Occipital lobe (tissue), 2 donors: ENCODE results near the gene DLG2. TPM values are rescaled to one million over a fixed set of nuclear protein-coding genes. Genes with fewer than 3 reads are reported as not detected.

Experiments
- DNase-seq: peaks from one replicate; lab custom pipeline; 2025; lab: John Stamatoyannopoulos, UW
- total RNA-seq: library from RNA; depleted of rRNA; stranded (reverse); fragments of >200 nt; gene quantifications from one replicate; pipeline ENCODE4 v1.2.3, GENCODE V29; 2014

The DLG2 gene
- total RNA-seq, 1 donor from 2014 or later, result 353 TPM

- DNase-seq, result no peak
These were observed 1681.2 kb downstream of the DLG2 start for GRCh38 chr11:83945976-83946375.

GRCh38 chr11:83941050-83941449 lies 1686.1 kb downstream of the DLG2 start:
- DNase-seq, result no peak

- no peak for DNase-seq
These were observed 1689.0 kb downstream of the DLG2 start for GRCh38 chr11:83938148-83938547.

- DNase-seq, result no peak
These were observed 1694.1 kb downstream of the DLG2 start for GRCh38 chr11:83933008-83933407.

- no peak for DNase-seq
These were observed 1699.7 kb downstream of the DLG2 start for GRCh38 chr11:83927422-83927821.

- no peak for DNase-seq
These were observed 1702.2 kb downstream of the DLG2 start for GRCh38 chr11:83924795-83925542.

- no peak for DNase-seq
These were observed 1703.2 kb downstream of the DLG2 start for GRCh38 chr11:83923961-83924360.

GRCh38 chr11:83922953-83923352 lies 1704.2 kb downstream of the DLG2 start:
- no peak for DNase-seq

GRCh38 chr11:83922318-83922717 lies 1704.8 kb downstream of the DLG2 start:
- DNase-seq, result peak; percentile 5

- no peak for DNase-seq
These were observed 1705.5 kb downstream of the DLG2 start for GRCh38 chr11:83921447-83922192.

GRCh38 chr11:83918476-83918875 lies 1708.7 kb downstream of the DLG2 start:
- DNase-seq, result peak; percentile 16

- DNase-seq, result no peak
These were observed 1712.1 kb downstream of the DLG2 start for GRCh38 chr11:83914995-83915394.

- no peak for DNase-seq
These were observed 1717.3 kb downstream of the DLG2 start for GRCh38 chr11:83909579-83910534.

GRCh38 chr11:83908298-83908856 lies 1718.8 kb downstream of the DLG2 start:
- DNase-seq, result no peak

- no peak for DNase-seq
These were observed 1731.6 kb downstream of the DLG2 start for GRCh38 chr11:83895516-83895915.

- DNase-seq, result no peak
These were observed 1745.7 kb downstream of the DLG2 start for GRCh38 chr11:83881428-83881827.

- DNase-seq, result no peak
These were observed 1756.1 kb downstream of the DLG2 start for GRCh38 chr11:83871054-83871453.

GRCh38 chr11:83866655-83867054 lies 1760.5 kb downstream of the DLG2 start:
- no peak for DNase-seq

GRCh38 chr11:83865636-83866461 lies 1761.3 kb downstream of the DLG2 start:
- no peak for DNase-seq

- DNase-seq, result no peak
These were observed 1762.6 kb downstream of the DLG2 start for GRCh38 chr11:83864412-83865057.
